GM19240 (cell line): ENCODE measurements around the gene LIAS.
"Not testable (repeated sequence)": the region's sequence is repeated elsewhere in the genome, so short reads cannot be mapped to it uniquely, and the experiment has no call there.

ENCODE experiments used
- DNase-seq: peaks from one replicate; pipeline ENCODE4 v3.0.0; 2011; ENCODE audit warnings: low spot score; ENCODE audit not compliant: insufficient read length

LIAS gene

DNA sequence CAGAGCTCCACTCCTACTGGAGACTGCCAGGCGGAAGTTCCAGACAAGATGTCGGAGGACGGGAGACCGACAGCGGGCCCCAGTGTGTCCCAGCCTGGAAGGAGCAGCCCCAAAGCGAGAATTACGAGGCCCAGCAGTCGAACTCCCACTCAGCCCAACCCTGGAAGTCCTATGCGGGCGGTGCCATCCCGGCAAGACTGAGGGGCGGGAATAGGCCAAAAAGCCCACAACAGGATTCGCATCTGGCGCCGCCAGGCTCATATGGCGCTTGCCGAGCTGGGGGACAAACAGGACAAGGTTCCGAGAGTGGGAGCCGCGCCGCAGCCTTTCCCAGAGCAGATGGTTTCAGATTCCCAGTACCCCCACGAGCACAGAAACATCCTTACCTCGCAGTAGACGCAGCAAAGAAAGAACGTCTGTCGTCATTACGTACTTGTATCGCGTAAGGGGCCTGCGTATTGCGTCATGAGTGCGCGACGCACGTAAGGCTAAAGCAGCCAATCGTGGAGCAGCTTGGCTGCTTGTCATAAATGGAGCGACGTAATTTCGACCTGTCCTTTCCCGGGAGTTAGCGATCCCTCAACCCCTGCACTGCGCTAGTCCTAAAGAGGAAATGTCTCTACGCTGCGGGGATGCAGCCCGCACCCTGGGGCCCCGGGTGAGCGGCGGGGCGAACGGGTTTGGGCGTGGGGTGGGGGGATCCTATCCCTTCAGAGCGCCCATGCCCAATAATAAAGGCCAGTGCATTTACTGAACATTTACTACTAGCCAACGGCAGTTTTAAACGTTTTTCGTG is at the start of gene LIAS, which contains the start of gene RPL9:
LIAS (plus strand) TSS at position 552 of the 796 bp plus-strand sequence; CDS start at position 614, 62 bp downstream.
RPL9 (minus strand) TSS at position 418 of the 796 bp plus-strand sequence. CDS start 483 bp downstream, outside the sequence.
- DNase-seq, result peak; percentile 57

GRCh38 chr4:39410415-39410814 is 48.4 kb upstream of the LIAS start:
- DNase-seq, result no peak

DNA sequence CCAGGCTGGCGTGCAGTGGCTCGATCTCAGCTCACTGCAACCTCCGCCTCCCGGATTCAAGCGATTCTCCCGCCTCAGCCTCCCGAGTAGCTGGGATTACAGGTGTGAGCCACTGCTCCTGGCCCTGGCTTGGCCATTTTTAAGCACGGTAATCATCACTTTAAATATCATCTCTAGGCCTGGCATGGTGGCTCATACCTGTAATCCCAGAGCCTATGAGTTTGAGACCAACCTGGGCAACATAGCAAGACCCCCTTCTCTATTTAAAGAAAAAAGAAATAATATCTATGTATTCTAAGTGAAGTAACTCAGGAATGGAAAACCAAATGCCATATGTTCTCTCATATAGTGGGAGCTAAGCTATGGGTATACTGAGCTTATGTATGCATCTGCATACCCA is 47.3 kb upstream of the LIAS start:
- DNase-seq, result not testable (repeated sequence)

DNA sequence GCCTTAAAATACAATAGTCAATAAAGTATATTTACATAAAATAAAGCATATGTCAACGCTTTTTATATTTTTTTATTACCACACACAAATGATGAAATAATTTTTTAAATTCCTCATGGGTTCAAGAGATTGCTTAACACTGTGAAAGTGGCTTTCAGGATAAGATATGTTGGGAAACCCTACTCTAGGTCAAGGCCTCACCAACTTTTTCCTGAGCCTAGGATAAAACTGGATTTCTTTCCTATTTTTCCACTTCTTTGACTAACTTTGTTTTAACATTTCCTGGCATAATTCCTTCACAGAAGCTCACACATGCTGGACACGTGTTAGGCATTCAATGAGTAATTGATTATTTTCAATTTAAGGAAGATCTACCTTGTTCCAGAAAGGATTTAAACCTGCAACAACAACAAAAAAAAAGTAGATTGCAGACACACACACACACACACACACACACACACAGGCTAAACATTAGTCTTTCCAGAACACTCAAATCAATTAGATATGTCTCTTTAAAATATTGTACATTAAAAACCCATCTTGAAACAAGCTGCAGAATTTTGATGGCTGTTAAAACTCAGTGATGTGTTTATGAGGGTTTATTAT is 43.1 kb upstream of the LIAS start:
- DNase-seq, result no peak

DNA sequence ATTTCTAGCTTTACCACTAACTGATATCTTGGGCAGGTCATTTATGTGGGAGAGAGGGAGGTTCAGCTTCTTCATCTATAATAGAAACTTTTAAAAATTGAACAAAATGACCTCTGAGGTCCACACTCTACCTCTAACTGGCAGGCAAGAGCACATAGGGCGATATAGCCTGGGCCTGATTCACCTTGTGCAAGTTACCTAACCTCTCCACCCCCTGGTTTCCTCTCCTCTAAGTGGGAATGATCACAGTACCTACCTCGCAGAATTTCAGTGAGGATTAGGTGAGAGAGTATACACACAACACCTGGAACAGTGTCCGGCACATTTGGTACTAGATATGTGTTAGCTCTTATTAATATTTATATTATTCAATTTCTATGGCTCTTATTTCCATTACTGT is 36.6 kb upstream of the LIAS start:
- no peak for DNase-seq

DNA sequence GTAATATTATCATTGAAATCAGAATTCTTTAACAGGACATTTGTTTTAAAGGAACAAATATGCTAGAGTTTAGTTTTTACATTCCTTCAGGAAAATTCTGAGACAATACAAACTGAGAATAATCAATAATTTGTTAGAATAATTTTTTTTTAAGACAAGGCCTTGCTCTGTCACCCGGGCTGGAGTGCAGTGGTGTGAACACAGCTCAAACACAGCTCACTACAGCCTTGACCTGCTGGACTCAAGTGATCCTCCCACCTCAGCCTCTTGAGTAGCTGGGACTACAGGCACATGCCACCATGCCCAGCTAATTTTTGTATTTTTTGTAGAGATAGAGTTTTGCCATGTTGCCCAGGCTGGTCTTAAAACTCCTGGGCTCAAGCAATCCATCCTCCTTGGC is 33.6 kb upstream of the LIAS start:
- not testable (repeated sequence) for DNase-seq

- DNase-seq, result no peak
Observed at GRCh38 chr4:39426728-39427127, 32.1 kb upstream of the LIAS start.

DNA sequence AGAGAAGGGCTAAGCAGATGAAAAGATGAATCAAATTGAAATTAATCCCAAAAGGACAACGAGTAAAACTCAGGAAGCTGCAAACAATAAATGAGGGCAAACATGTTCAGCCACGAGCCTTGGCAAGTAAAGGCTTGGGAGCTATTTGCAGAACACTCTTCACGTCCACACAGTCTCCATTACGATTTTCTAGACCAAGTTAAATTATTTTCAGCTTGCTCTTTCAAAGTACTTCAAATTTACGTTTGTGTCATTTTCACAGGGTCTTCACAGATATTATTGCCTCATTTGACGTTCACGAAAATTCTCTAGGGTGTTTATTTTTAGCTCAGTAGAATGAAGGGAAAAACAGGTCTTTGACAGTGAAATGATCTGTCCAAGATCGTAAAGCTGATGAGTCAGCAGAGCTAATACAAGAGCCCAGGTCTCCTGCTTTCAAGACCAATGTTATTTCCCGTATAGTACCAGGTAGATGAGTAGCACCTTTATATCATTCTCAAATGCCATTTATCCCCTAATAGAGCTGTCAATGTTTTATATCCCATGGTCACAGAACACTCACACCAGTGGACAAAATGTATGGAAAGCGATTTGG is 31.2 kb upstream of the LIAS start:
- DNase-seq, result no peak

DNA sequence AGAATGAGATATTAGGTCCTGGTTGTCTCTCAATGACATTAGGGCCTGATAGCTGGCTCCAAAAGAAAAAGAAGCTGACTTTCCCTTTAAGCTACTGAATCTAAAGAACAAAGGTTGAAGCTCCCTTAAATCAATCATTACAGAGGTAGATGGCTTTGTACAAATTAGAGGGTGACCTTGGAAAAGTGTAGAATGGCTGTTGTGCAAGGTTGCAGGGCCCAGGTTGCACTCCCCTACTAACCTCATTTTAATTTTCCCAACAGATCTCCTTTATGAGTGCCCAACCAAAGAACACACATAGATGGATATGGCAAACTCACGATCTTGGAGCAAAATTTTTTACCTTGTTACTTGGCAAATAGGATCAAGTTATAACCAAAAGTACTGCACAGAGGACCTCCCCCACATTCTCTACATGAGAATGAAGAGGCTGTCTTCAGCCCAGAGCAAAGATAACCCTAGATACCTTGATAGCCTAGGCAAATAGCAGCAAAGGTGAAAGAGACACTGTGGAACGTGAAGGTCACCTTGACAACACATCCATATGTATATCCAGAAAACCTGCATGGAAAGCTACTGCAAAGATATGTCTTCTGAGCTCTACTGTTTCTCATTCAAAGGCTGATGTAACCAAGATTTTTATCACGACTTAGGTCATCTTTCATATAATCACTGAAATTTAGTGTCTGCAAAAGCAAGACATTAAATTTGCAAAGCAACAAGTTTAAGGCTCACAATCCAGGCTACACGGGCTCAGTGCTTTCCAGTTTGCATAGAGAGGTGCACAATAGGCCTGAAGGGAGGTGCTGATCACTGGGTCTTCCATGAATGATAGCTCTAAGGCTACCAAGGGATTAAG is 29.2 kb upstream of the LIAS start:
- DNase-seq, result no peak

- DNase-seq, result no peak
Observed at GRCh38 chr4:39433878-39434492, 24.9 kb upstream of the LIAS start.

GRCh38 chr4:39435659-39436563 is 22.9 kb upstream of the LIAS start:
- no peak for DNase-seq

DNA sequence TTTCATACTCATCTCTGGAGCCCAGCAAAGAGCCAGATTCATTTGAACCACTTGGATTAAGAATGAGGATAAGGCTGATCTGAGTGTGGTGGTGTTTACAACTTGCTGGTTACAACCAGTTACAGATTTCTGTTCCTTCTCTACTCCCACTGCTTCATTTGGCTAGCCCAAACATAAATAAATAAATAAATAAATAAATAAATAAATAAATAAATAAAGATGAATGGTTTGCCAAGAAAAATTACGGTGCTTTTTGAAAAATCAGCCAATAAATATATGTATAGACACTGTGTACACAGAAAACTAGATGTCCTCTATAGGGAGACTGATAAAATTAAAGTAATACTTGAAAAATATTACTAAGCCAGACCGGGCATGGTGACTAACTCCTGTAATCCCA is 17.3 kb upstream of the LIAS start:
- no peak for DNase-seq

- DNase-seq, result no peak
Observed at GRCh38 chr4:39442998-39443397, 15.9 kb upstream of the LIAS start.

GRCh38 chr4:39446483-39446841 is 12.4 kb upstream of the LIAS start:
- DNase-seq, result no peak

DNA sequence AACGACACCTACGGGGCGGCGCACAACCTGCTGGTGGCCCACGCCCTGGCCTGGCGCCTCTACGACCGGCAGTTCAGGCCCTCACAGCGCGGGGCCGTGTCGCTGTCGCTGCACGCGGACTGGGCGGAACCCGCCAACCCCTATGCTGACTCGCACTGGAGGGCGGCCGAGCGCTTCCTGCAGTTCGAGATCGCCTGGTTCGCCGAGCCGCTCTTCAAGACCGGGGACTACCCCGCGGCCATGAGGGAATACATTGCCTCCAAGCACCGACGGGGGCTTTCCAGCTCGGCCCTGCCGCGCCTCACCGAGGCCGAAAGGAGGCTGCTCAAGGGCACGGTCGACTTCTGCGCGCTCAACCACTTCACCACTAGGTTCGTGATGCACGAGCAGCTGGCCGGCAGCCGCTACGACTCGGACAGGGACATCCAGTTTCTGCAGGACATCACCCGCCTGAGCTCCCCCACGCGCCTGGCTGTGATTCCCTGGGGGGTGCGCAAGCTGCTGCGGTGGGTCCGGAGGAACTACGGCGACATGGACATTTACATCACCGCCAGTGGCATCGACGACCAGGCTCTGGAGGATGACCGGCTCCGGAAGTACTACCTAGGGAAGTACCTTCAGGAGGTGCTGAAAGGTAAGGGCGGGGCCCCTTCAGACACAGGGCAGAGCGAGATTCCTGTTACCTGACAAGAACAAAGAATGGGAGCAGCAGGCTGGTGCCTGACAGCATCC is 11.8 kb upstream of the LIAS start:
- DNase-seq, result peak; percentile 22

DNA sequence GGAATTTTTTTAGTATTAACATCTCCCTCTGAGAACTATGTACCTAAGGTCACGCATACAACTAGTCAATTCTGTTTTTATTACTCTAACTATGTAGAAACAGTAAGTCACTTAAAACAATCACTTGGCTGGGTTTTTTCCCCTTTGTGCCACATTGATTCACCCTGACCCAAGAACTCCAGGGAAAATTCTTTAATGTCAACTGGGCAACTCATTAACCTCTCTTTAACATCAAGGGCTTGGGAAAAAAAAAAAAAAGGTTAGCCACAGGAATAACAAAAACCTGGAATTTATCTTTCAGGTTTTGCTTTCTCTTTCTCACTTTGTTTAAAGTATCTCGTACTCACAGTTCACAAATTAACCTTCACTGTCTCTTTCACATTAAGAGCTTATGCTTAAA is 8.2 kb upstream of the LIAS start:
- no peak for DNase-seq

DNA sequence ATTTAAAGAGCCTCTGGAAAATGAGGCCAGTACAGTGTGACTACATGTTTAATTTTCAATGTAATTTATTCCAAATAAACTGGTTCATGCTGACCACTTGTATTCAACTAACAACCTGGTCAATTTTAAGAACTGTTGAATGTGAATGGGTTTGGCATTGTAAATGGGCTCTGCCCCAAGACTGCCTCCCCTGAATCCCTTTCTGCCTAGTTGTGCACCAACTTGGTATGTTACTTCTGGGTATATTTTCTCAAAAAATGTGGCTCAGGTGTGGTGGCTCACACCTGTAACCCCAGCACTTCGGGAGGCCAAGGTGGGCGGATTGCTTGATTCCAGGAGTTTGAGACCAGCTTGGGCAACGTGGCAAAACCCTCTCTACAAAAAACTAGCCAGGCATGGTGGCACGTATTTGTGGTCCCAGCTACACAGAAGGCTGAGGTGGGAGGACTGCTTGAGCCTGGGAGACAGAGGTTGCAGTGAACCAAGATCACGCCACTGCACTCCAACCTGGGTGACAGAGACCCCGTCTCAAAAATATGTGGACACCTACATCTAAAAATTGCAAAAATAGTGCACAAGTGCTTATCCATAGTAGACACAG is 7.3 kb upstream of the LIAS start:
- no peak for DNase-seq

- no peak for DNase-seq
Observed at GRCh38 chr4:39452153-39452859, 6.5 kb upstream of the LIAS start.
